Activated naive CD8-positive, alpha-beta T cell treated with anti-CD3 and anti-CD28 coated beads for 36 hours (primary cell): Measurements from ENCODE around the gene SPN. TPM values are rescaled to one million over a fixed set of nuclear protein-coding genes. Genes with fewer than 3 reads are reported as not detected.
"Not testable (repeated sequence)": the region's sequence is repeated elsewhere in the genome, so short reads cannot be mapped to it uniquely, and the experiment has no call there.

Source experiments
- DNase-seq: peaks from one replicate; pipeline ENCODE4 v3.0.0; 2021
- H3K27ac Mint-ChIP-seq: one replicate; pipeline ENCODE4 v1.8.0; 2022; ENCODE audit warnings: mild to moderate bottlenecking, moderate library complexity, mixed read lengths
- H3K27me3 Mint-ChIP-seq: one replicate; pipeline ENCODE4 v1.8.0; 2022; ENCODE audit warnings: mild to moderate bottlenecking, mixed read lengths
- H3K36me3 Mint-ChIP-seq: one replicate; pipeline ENCODE4 v1.8.0; 2021; ENCODE audit warnings: mild to moderate bottlenecking, mixed read lengths
- H3K4me1 Mint-ChIP-seq: one replicate; pipeline ENCODE4 v1.8.0; 2021; ENCODE audit warnings: mixed read lengths
- H3K4me3 Mint-ChIP-seq: one replicate; pipeline ENCODE4 v1.8.0; 2022; ENCODE audit warnings: mild to moderate bottlenecking, moderate library complexity, mixed read lengths
- H3K9me3 Mint-ChIP-seq: one replicate; pipeline ENCODE4 v1.8.0; 2022; ENCODE audit warnings: mixed read lengths
- total RNA-seq, 2 experiments: library from RNA; stranded (reverse); gene quantifications; one replicate each; pipeline ENCODE4 v1.2.3, GENCODE V29; 2021

The SPN gene
- 100 to 1,000 TPM; 122 TPM for total RNA-seq

DNA sequence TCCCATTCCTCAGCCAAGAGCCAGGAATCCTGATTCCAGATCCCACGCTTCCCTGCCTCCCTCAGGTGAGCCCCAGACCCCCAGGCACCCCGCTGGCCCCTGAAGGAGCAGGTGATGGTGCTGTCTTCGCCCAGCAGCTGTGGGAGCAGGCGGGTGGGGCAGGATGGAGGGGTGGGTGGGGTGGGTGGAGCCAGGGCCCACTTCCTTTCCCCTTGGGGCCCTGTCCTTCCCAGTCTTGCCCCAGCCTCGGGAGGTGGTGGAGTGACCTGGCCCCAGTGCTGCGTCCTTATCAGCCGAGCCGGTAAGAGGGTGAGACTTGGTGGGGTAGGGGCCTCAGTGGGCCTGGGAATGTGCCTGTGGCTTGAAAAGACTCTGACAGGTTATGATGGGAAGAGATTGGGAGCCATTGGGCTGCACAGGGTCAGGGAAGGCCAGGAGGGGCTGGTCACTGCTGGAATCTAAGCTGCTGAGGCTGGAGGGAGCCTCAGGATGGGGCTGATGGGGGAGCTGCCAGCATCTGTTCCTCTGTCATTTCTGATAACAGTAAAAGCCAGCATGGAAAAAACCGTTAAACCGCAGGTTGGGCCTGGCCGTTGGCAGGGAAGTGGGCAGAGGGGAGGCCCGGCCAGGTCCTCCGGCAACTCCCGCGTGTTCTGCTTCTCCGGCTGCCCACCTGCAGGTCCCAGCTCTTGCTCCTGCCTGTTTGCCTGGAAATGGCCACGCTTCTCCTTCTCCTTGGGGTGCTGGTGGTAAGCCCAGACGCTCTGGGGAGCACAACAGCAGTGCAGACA, at the start of gene SPN:
Gene SPN (plus strand): TSS at position 232 of the 791 bp plus-strand sequence. CDS start 482 bp downstream, at position 714.
- Mint-ChIP-seq H3K27me3 (no peaks in the 10 kb centered on the region), H3K9me3 (no peaks in the 10 kb centered on the region), H3K36me3 (peaks cover 43% of the 10 kb centered on the region), H3K27ac (peak within 1 kb of the TSS; percentile 94), H3K4me3 (peak within 1 kb of the TSS; percentile 93), H3K4me1 (peaks cover 53% of the 10 kb centered on the region)
- DNase-seq = peak; percentile 61

- H3K9me3 Mint-ChIP-seq, H3K27me3 Mint-ChIP-seq: not testable (repeated sequence)
These were observed 49.6 kb upstream of the SPN start for GRCh38 chr16:29613307-29614057.

DNA sequence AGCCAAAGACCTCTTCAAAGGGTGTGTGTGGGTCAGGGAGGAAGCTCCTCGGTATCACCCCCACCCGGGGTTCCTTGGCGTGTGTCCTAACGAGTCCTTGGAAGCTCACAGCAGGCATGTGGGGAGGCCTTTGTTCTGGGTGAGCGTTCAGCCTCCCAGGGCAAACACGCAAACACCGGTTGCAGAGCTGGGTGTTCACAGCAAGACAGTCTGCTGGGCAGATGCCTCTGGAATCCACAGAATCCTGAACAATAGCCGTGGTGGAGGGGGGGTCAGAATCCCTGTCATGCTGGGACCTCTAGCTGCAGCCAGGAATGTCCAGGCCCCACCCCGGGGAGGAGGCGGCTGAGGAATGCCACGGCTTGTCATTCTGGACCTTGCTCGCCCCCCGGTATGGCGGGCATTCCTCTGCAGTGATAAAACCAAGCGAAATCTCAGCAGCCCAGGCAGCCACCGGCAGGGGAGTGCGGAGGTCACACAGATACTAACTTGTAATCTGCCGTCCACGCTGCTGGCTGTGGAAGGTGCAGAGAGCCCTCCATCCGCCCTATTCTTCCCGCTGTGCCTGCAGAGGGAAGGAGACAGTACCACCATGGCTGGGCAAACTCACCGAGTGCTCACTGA, 48.2 kb upstream of the SPN start:
- peaks cover 18% of the 10 kb centered on the region for H3K36me3 Mint-ChIP-seq
- not testable (repeated sequence) for DNase-seq, H3K4me3 Mint-ChIP-seq, H3K9me3 Mint-ChIP-seq, H3K27ac Mint-ChIP-seq, H3K27me3 Mint-ChIP-seq, H3K4me1 Mint-ChIP-seq

More at GRCh38 chr16:29613307-29614057, 49.6 kb upstream of the SPN start:
- peak; percentile 94 for DNase-seq
- peaks cover 20% of the 10 kb centered on the region for H3K36me3 Mint-ChIP-seq
- H3K4me1 Mint-ChIP-seq = not testable (repeated sequence)
- H3K27ac Mint-ChIP-seq = peak overlapping the region; percentile 95
- H3K4me3 Mint-ChIP-seq = peak overlapping the region; percentile 92

DNA sequence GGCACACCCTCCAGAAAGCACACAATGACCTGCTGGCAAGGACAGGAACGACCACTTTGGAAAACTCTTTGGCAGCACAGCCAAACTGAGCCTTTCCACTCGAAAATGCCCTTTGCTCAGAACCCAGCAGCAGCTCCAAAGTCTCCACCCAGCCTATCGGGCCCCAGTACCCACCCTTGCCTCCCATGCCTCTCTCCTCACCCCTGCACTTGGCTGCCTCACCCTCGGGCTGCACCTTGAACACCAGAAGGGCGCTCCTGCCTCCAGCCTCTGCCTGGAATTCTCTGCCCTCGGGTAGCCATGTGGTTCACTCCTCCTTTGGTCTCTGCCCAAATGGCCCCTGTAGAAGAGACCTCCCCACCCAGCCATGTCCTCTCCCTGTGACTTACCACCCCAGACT, 46.9 kb upstream of the SPN start:
- H3K4me3 Mint-ChIP-seq, DNase-seq, H3K27ac Mint-ChIP-seq, H3K9me3 Mint-ChIP-seq, H3K4me1 Mint-ChIP-seq, H3K27me3 Mint-ChIP-seq: not testable (repeated sequence)
- H3K36me3 Mint-ChIP-seq = peaks cover 13% of the 10 kb centered on the region

DNA sequence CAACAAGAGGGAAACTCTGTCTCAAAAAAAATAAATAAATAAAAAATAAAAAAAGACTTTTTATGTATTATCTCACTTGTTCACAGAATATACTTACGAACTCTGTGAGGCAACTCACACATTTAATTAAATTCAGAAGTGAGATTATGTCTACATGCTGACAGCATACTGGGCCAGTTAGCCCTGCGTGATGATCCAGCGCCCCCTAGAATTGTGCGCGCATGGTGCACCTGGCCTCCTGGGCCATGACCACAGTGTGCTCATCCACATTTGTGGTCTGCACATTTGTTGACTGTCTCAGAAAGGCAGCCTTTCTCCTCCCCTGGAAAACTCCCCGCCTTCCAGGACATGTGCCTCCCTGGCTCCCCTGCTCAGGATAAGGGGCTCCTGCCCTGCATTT, 42.5 kb upstream of the SPN start:
- not testable (repeated sequence) for H3K27ac Mint-ChIP-seq, H3K4me1 Mint-ChIP-seq, H3K27me3 Mint-ChIP-seq, H3K4me3 Mint-ChIP-seq, DNase-seq, H3K9me3 Mint-ChIP-seq, H3K36me3 Mint-ChIP-seq

DNA sequence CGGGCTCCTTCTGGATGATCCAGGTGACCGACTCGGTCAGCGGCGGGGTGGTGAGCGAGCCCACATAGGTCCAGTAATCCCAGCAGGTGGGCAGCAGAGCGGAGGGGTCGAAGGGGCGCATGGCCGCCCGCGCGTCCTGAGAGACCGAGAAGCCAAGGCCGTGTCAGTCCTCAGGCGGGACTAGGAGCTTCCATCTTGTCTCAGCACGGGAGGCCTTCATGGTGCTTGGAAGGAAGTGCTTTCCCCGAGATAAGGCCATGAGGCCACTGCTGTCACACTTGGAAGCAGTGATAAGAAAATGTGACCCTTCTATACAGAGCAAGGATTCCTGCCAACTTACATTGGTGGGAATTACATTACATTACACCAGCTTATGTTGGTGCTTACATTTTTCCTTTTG, 40.3 kb upstream of the SPN start:
- H3K9me3 Mint-ChIP-seq, DNase-seq, H3K27me3 Mint-ChIP-seq, H3K27ac Mint-ChIP-seq, H3K36me3 Mint-ChIP-seq, H3K4me1 Mint-ChIP-seq, H3K4me3 Mint-ChIP-seq: not testable (repeated sequence)

DNA sequence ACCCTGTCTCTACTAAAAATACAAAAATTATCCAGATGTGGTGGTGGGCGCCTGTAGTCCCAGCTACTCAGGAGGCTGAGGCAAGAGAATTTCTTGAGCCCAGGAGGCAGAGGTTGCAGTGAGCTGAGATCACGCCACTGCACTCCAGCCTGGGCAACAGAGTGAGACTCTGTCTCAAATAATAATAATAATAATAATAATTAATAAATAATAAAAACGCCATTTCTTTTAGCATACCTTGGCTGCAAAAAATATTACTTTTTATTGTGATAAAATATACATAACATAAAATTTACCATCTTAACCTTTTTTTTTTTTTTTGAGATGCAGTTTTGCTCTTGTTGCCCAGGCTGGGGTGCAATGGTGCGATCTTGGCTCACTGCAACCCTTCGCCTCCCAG, 39.8 kb upstream of the SPN start:
- not testable (repeated sequence) for H3K4me3 Mint-ChIP-seq, H3K36me3 Mint-ChIP-seq, H3K4me1 Mint-ChIP-seq, H3K27ac Mint-ChIP-seq, H3K27me3 Mint-ChIP-seq, DNase-seq, H3K9me3 Mint-ChIP-seq

- not testable (repeated sequence) for DNase-seq, H3K36me3 Mint-ChIP-seq, H3K27me3 Mint-ChIP-seq, H3K27ac Mint-ChIP-seq, H3K4me3 Mint-ChIP-seq, H3K9me3 Mint-ChIP-seq
- peaks cover 10% of the 10 kb centered on the region for H3K4me1 Mint-ChIP-seq
These were observed 37.9 kb upstream of the SPN start for GRCh38 chr16:29625114-29625513.

DNA sequence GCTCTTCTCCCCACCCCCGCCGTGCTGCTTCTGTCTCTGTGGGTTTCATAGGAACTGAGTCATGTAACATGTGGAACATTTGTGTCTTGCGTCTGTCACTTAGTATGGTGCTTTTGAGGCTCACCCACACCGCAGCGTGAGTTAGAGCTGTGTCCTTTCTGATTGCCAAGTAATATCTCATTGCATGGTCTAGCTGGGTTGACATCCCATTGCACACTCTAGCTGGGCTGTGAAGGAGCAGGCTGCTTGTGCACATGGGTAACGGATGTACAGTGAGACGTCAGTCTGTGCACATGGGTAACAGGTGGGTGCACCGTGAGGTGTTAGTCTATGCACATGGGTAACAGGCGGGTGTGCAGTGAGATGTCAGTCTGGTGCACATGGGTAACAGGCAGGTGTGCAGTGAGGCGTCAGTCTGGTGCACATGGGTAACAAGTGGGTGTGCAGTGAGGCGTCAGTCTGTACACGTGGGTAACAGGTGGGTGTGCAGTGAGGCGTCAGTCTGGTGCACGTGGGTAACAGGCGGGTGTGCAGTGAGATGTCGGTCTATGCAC, 36.2 kb upstream of the SPN start:
- H3K36me3 Mint-ChIP-seq, H3K9me3 Mint-ChIP-seq, H3K27me3 Mint-ChIP-seq: not testable (repeated sequence)
- DNase-seq = peak; percentile 72
- H3K4me1 Mint-ChIP-seq = peaks cover 10% of the 10 kb centered on the region
- H3K27ac Mint-ChIP-seq = peak overlapping the region; percentile 89
- H3K4me3 Mint-ChIP-seq = peak overlapping the region; percentile 29

GRCh38 chr16:29627661-29628075, 35.4 kb upstream of the SPN start:
- H3K4me1 Mint-ChIP-seq = peaks cover 10% of the 10 kb centered on the region
- DNase-seq = peak; percentile 41
- H3K4me3 Mint-ChIP-seq, H3K9me3 Mint-ChIP-seq, H3K27me3 Mint-ChIP-seq, H3K36me3 Mint-ChIP-seq: not testable (repeated sequence)
- H3K27ac Mint-ChIP-seq = peak overlapping the region; percentile 89

- not testable (repeated sequence) for H3K4me3 Mint-ChIP-seq, H3K27ac Mint-ChIP-seq, H3K36me3 Mint-ChIP-seq, H3K9me3 Mint-ChIP-seq, H3K27me3 Mint-ChIP-seq, DNase-seq
- H3K4me1 Mint-ChIP-seq = peaks cover 10% of the 10 kb centered on the region
These were observed 34.3 kb upstream of the SPN start for GRCh38 chr16:29628707-29629106.

DNA sequence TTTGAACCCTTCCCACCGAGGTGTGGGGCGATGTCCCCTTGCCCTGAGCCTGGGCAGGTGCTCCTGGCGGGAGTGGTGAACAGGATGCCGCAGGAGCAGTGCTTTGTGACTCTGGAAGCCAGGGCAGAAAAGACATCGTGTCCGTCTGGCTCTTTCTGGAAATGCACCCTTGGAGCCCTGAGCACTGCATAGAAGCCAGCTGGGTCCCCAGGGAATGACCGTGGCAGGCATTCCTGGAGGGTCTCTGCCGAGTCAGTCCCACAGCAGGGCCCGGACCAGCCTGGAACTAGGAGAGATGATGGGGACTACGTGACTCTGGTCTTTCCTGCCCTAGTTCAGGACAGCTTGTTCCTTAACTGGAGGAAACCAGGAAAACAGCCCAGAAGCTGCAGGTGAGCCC, 33.7 kb upstream of the SPN start:
- H3K27me3 Mint-ChIP-seq, DNase-seq, H3K9me3 Mint-ChIP-seq, H3K4me3 Mint-ChIP-seq, H3K27ac Mint-ChIP-seq, H3K36me3 Mint-ChIP-seq: not testable (repeated sequence)
- H3K4me1 Mint-ChIP-seq = peaks cover 10% of the 10 kb centered on the region

GRCh38 chr16:29631658-29632057, 31.4 kb upstream of the SPN start:
- not testable (repeated sequence) for DNase-seq, H3K9me3 Mint-ChIP-seq, H3K27ac Mint-ChIP-seq, H3K27me3 Mint-ChIP-seq, H3K36me3 Mint-ChIP-seq, H3K4me3 Mint-ChIP-seq
- H3K4me1 Mint-ChIP-seq = peaks cover 10% of the 10 kb centered on the region

- not testable (repeated sequence) for DNase-seq, H3K27ac Mint-ChIP-seq, H3K4me1 Mint-ChIP-seq, H3K27me3 Mint-ChIP-seq, H3K9me3 Mint-ChIP-seq, H3K4me3 Mint-ChIP-seq, H3K36me3 Mint-ChIP-seq
These were observed 27.1 kb upstream of the SPN start for GRCh38 chr16:29635902-29636301.

DNA sequence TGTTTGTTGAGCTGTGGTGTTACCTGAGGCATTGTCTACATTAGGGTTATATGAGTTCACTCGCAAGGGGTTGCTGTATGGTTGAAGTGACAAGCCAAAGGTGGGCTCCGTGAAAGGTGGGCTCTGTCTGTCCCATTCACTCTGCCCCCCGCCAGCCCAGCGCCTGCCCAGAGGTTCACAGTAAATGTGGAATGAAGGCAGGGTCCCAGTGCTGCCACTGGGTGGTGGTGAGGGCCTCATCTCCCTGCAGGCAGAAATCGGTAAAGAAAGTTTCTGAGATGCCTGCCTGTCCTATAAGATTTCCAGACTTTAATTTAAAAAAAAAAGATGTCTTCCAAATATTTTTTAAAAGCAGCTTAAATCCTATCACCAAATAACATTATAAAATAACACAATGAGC, 26.7 kb upstream of the SPN start:
- not testable (repeated sequence) for DNase-seq, H3K27ac Mint-ChIP-seq, H3K27me3 Mint-ChIP-seq, H3K9me3 Mint-ChIP-seq, H3K4me1 Mint-ChIP-seq, H3K36me3 Mint-ChIP-seq, H3K4me3 Mint-ChIP-seq
